Fibroblast of villous mesenchyme (primary cell): ENCODE data around the gene RSPO1. TPM values are rescaled to one million over a fixed set of nuclear protein-coding genes. Genes with fewer than 3 reads are reported as not detected.

Experiments
- DNase-seq: peaks from one replicate; pipeline ENCODE4 v3.0.0-alpha.2; 2010; ENCODE audit warnings: low read depth
- H3K4me3 ChIP-seq: 2 replicates; pipeline ENCODE4 v1.5.1; 2011; ENCODE audit warnings: low read depth, mild to moderate bottlenecking, low read length
- total RNA-seq: library from RNA; depleted of rRNA; stranded (reverse); fragments of >200 nt; gene quantifications from 2 replicates; pipeline ENCODE4 v1.2.3, GENCODE V29; 2012
- TF ChIP-seq, protein P1 (sequence below): IDR thresholded peaks from 2 replicates; pipeline ENCODE4 v1.5.1; 2012; ENCODE audit warnings: low read depth, mild to moderate bottlenecking, low read length; ENCODE audit not compliant: insufficient read depth

RSPO1 gene
- total RNA-seq, 1 donor: not detected

DNA sequence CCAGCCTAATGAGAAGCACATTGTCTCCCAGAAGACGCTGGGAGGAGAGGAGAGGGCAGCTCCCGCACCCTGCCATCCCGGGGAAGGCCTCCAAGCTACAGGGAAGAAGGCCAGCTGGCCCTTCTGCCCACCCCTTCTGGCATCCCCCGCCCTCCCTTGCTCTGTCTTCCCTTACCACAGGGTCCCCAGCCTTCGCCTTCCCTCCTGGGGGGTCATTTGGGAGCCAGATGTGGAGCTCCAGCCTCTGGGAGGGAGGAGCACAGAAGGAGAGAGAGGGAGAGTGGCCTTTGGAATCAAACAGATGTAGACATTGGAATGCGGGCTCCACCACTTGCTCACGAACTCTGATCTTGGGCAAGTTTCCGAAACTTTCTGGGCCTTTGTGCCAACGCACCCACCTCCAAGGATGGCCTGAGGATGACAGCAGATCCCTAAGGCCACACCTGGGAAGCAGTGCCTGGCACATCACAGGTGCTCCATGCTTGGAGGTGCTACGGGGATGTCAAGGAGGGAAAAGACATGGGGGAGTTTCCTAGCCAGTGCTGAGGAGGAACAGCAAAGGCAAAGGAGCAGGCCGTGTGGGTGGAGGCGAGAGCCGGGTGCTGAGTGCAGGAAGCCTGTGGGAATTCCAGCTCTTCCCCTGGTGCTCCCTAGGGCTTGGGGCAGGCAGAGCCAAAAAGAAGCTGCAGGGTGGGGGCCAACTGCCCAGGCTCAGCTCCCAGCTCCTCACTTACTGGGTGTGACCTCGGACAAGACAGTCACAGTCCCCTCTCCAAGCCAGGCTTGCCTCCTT, 23.1 kb upstream of the RSPO1 start:
- no peak overlapping the region for H3K4me3 ChIP-seq
- DNase-seq: no peak
- TF ChIP-seq, protein P1, sequence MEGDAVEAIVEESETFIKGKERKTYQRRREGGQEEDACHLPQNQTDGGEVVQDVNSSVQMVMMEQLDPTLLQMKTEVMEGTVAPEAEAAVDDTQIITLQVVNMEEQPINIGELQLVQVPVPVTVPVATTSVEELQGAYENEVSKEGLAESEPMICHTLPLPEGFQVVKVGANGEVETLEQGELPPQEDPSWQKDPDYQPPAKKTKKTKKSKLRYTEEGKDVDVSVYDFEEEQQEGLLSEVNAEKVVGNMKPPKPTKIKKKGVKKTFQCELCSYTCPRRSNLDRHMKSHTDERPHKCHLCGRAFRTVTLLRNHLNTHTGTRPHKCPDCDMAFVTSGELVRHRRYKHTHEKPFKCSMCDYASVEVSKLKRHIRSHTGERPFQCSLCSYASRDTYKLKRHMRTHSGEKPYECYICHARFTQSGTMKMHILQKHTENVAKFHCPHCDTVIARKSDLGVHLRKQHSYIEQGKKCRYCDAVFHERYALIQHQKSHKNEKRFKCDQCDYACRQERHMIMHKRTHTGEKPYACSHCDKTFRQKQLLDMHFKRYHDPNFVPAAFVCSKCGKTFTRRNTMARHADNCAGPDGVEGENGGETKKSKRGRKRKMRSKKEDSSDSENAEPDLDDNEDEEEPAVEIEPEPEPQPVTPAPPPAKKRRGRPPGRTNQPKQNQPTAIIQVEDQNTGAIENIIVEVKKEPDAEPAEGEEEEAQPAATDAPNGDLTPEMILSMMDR: no peak

DNA sequence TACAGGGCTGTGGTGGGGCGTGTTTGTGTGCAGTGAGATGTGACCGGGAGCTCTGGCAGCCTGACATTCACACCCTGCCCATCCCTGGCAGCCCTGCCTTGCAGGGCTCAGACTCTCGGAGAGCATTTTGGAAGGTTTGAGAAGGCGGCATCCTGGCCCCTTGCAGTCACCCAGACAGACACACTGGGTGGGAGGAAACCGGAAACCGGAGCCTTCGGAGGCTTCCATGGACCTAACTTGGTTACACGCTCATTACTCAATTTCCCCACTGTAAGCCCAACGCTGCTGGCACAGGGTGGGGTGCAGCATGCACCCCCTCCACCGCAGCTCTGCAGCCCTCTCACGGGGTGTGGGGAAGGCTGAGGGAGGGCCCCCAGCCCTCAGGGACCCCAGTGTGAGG, 22.2 kb upstream of the RSPO1 start:
- H3K4me3 ChIP-seq: no peak overlapping the region
- no peak for DNase-seq
- TF ChIP-seq, protein P1: no peak

DNA sequence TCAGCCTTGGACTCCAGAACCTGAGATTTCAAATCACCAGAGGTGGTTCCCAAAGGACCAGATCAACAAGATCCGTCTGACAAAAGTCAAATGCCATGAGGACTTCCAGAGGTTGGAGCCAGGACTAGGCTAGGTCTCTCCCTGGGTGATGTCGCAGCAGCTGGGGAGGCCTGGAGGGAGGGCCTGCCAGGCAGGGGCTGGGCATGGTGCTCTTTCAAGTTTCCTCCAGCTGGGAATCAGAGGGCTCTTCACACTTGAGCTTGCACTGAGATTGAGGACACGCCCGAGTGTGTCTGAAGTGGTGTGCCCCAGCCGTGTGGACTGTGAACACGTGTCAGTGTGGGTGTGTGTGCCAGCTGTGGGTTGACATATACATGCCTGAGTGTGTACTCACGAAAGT, 21.3 kb upstream of the RSPO1 start:
- DNase-seq: no peak
- TF ChIP-seq, protein P1: no peak
- no peak overlapping the region for H3K4me3 ChIP-seq

- H3K4me3 ChIP-seq: no peak overlapping the region
- TF ChIP-seq, protein P1: no peak
- DNase-seq: no peak
Observed at GRCh38 chr1:37655274-37655673, 20.6 kb upstream of the RSPO1 start.

DNA sequence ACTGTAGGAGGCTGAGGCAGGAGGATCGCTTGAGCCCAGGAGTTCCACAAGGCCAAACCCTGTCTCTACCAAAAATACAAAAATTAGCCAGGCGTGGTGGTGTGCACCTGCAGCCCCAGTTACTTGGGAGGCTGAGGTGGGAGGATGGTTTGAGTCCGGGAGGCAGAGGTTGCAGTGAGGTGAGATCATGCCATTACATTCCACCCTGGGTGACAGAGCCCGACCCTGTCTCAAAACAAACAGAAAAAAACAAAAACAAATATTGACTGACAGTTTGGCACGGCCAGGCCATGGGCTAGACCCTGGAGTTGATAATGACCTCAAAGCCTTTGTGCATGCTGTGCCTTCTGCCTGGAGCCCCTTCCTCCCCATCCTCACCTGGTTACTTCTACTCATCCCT, 19.2 kb upstream of the RSPO1 start:
- TF ChIP-seq, protein P1: no peak
- H3K4me3 ChIP-seq: no peak overlapping the region
- DNase-seq: no peak

- DNase-seq: no peak
- H3K4me3 ChIP-seq: no peak overlapping the region
- TF ChIP-seq, protein P1: no peak
Observed at GRCh38 chr1:37652976-37653375, 18.3 kb upstream of the RSPO1 start.

DNA sequence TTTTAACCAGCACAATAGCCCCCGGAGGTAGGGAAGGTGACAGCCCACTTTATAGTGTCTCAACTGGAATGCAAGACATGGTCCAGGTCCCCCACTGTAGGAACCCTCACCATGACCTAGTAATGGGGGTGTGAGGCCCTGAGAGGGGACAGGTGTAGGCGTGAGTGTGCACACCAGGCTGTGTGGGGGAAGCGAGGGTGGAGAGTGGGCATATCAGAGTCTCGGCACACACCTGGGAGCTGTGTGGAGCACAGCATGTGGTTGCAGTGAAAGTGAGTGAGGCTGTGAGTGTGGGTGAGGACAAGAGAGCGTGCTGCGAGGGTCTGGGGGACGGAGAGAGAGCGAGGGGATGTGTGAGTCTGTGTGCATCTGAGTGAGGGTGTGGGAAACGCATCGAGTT, 17.1 kb upstream of the RSPO1 start:
- no peak for DNase-seq
- no peak overlapping the region for H3K4me3 ChIP-seq
- TF ChIP-seq, protein P1: no peak
